Lower leg skin (tissue), 4 donors: ENCODE measurements around the gene POLA2. TPM values are rescaled to one million over a fixed set of nuclear protein-coding genes. Genes with fewer than 3 reads are reported as not detected.

Source experiments
- DNase-seq, 2 donors: peaks; one replicate each; pipeline ENCODE4 v3.0.0-alpha.2; 2019; ENCODE audit warnings: low spot score in 2 of 2
- H3K4me3 ChIP-seq: fragments of 200-600 bp; sonication (generic); 2 replicates; pipeline ENCODE4 v1.5.1; 2017; ENCODE audit warnings: mild to moderate bottlenecking, low read depth; ENCODE audit not compliant: poor library complexity, severe bottlenecking
- POLR2A ChIP-seq, 2 donors: fragments of 450-650 bp; IDR thresholded peaks; one replicate each; pipeline ENCODE4 v1.6.1; 2016 to 2017; ENCODE audit warnings: antibody characterized with exemption in 2 of 2, mild to moderate bottlenecking in 1 of 2, moderate library complexity in 1 of 2
- WGBS, 2 donors: methylation state at CpG; one replicate each; pipeline ENCODE4 v1.1.5; 2018; 5-methylcytosine and 5-hydroxymethylcytosine counted together
- intact Hi-C: fragments of 100-400 bp; cut with DNase I; formaldehyde crosslinking; loops from one replicate; pipeline ENCODE4 v1.15.0; 2023; ENCODE audit warnings: low total_unique reads
- total RNA-seq, 4 donors: library from RNA; depleted of rRNA; stranded (reverse); fragments of >200 nt; gene quantifications; one replicate each; pipeline ENCODE4 v1.1.0, GENCODE V29; 2016
- TF ChIP-seq, protein P1 (sequence below), 3 donors: fragments of 450-650 bp; IDR thresholded peaks; one replicate each; pipeline ENCODE4 v1.5.1; 2016; ENCODE audit warnings: antibody characterized with exemption in 3 of 3, mild to moderate bottlenecking in 3 of 3, moderate library complexity in 2 of 3

Gene POLA2
- total RNA-seq, 4 donors from 2014 or later: 6.7 to 11.2 (median 7.6) TPM

DNA sequence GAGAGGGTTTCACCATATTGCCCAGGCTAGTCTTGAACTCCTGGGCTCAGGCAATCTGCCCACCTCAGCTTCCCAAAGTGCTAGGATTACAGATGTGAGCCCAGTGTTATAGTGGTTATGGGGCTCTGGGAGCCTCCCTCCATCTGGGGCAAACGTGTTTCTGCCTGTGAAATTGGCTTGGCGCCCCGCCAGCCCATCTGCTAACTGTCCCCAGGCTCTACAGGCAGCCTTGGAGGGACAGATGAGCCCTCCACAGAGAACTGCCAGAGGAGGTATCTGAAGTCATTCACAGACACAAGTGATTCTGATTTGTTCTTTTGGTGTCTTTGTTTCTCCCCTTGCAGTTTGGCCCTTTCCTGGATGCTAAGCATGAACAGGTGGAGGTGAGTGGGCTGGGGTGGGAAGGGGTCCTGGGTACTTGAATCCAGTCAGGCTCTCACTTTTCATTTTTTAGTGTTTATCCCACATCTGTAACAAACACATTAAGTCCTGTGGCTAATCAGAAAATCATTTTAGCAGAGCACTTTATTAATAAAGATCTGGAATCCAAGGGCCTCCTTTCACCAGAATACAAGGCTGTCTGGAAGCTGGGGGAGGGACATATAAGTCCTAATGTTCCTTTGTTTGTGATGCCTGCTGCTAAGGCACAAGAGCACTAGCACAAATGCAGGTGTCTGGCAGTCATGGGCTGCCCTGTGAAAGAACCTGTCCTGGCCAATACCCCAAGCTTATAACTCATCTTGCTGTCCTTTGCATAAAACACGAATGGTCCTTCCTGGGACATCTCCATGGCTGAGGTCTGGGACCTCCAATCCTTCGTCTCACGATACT, 27.2 kb downstream of the POLA2 start:
- WGBS, 2 donors: 59 to 68% methylated on average over 6 of the region's 6 CpGs
- no peak for TF ChIP-seq POLR2A (IDR thresholded peaks at IDR 0.05)
- TF ChIP-seq, protein P1, sequence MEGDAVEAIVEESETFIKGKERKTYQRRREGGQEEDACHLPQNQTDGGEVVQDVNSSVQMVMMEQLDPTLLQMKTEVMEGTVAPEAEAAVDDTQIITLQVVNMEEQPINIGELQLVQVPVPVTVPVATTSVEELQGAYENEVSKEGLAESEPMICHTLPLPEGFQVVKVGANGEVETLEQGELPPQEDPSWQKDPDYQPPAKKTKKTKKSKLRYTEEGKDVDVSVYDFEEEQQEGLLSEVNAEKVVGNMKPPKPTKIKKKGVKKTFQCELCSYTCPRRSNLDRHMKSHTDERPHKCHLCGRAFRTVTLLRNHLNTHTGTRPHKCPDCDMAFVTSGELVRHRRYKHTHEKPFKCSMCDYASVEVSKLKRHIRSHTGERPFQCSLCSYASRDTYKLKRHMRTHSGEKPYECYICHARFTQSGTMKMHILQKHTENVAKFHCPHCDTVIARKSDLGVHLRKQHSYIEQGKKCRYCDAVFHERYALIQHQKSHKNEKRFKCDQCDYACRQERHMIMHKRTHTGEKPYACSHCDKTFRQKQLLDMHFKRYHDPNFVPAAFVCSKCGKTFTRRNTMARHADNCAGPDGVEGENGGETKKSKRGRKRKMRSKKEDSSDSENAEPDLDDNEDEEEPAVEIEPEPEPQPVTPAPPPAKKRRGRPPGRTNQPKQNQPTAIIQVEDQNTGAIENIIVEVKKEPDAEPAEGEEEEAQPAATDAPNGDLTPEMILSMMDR (IDR thresholded peaks at IDR 0.05): no peak
- H3K4me3 ChIP-seq: no peak overlapping the region
- intact Hi-C loops: no loop called here
- peak; percentile 46 to 92 for DNase-seq

DNA sequence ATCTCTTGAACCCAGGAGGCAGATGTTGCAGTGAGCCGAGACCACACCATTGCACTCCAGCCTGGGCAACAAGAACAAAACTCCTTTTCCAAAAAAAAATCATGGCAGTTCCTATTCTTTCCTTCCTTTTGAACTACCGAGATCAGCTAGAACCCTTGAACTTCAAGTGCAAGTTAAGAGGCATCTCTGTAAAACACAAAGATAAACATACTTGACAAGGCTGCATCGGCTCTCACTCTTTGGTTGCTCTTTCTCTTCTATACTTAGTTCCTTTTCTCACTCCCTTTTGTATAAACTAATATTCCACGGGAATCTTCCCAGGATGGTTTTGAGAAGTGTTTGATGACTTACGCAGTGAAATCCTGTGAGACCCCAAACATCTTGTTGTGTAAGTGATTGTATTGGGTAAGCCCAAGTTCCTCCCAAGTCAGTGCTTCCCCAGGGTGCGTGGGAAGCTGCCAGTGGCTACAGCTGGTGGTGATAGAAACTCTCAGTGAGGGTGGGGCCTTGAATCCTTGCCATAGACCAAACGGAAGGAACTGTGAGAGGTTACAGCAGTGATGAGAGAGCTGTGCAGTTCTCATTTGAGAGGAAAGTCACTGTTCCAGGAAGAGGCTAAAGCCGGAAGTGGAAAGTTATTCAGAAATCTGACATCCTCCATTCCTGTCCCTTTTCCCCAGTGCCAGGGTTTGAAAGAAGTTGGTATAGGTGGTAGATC, 28.8 kb downstream of the POLA2 start:
- 29 to 33% methylated on average over 8 of the region's 8 CpGs for whole genome bisulfite sequencing, 2 donors
- DNase-seq: peak; percentile 94 to 97
- no peak overlapping the region for H3K4me3 ChIP-seq

DNA sequence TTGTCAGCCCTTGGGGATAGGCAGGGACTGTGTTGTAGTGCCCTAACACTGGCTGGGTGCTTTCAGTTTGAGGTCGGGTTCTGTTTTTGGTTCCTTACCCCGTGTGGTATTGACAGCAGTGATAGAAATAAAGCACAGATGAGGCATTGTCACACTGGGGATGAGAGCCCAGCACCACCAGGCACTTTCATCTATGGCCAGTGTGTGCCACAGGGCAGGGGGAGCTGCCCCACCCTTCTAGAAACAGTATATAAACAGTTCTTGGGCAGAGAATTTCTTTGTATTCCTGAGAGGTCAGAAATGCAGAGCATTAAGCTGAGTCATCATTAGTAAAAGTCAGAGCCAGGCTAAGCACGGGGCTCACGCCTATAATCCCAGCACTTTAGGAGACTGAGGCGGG, 29.9 kb downstream of the POLA2 start:
- TF ChIP-seq, protein P1 (IDR thresholded peaks at IDR 0.05): no peak
- no peak for TF ChIP-seq POLR2A (IDR thresholded peaks at IDR 0.05)
- no peak overlapping the region for H3K4me3 ChIP-seq
- intact Hi-C loops: no loop called here
- DNase-seq: no peak
- 51 to 62% methylated on average over 5 of the region's 5 CpGs for WGBS, 2 donors

More for the DNA sequence above, 28.8 kb downstream of the POLA2 start:
- intact Hi-C loops: no loop called here
- TF ChIP-seq POLR2A (IDR thresholded peaks at IDR 0.05): no peak
- TF ChIP-seq, protein P1 (IDR thresholded peaks at IDR 0.05): no peak

DNA sequence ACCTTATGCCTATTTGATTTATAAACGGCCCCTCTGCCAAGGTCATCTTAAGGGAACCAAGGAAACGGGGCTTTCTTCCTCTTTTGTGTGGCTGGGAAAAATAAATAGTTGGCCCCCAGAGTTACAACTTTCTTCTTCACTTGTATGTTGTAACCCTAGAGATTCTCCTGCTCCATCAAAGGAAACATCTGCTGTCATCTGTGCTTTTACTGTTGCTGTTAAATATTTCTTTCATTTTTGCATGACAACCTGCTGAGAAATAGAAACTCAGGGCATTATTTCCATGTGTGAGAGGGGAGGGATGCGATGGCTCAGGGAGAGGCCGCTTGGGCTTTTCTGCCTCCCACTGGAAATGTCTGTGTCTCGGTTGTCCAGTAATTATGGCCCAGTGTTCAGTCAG, 31.1 kb downstream of the POLA2 start:
- no peak for TF ChIP-seq POLR2A (IDR thresholded peaks at IDR 0.05)
- TF ChIP-seq, protein P1 (IDR thresholded peaks at IDR 0.05): no peak
- H3K4me3 ChIP-seq: no peak overlapping the region
- 76 to 78% methylated on average over 5 of the region's 5 CpGs for WGBS, 2 donors
- intact Hi-C loops: no loop called here
- DNase-seq: no peak

DNA sequence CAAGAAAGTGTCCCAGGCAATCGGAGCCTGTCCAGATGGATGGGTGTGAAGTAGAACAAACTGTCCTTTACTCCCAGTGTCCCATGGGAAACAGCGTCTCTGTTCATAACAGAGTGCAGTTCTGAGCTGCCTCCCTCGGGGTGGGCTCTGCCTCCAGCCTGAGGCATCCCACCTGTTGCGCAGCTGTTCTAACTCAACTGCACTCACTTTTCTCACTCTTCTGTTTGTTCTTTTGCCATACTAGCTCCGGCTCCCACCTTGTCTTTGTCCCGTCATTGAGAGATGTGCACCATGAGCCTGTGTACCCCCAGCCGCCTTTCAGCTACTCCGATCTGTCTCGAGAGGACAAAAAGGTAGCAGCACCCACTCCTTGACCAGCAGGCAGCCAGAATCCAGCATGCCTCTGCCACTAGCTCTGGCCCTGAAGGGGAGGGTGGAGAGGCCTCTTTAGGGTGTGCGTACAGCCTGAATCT, 32.2 kb downstream of the POLA2 start:
- 79 to 84% methylated on average over 10 of the region's 10 CpGs for WGBS, 2 donors
- TF ChIP-seq POLR2A (IDR thresholded peaks at IDR 0.05): no peak
- TF ChIP-seq, protein P1 (IDR thresholded peaks at IDR 0.05): no peak
- no peak overlapping the region for H3K4me3 ChIP-seq
- DNase-seq: no peak
- intact Hi-C loops: no loop called here
